Esophagus (tissue), 2 donors: ENCODE measurements around the gene MEPE. TPM values are rescaled to one million over a fixed set of nuclear protein-coding genes. Genes with fewer than 3 reads are reported as not detected.

Source experiments
- H3K27ac ChIP-seq, 2 donors: one replicate each; pipeline ENCODE4 v1.5.1; 2013; ENCODE audit warnings: low read depth in 2 of 2, mild to moderate bottlenecking in 2 of 2, inconsistent platforms in 1 of 2, low read length in 1 of 2, moderate library complexity in 1 of 2
- H3K27me3 ChIP-seq, 2 donors: one replicate each; pipeline ENCODE4 v1.6.1; 2013; ENCODE audit warnings: low read length in 2 of 2, control low read depth in 1 of 2, mild to moderate bottlenecking in 1 of 2; ENCODE audit not compliant: insufficient read depth in 2 of 2, control insufficient read depth in 1 of 2
- H3K36me3 ChIP-seq, 2 donors: one replicate each; pipeline ENCODE4 v1.6.1; 2013; ENCODE audit warnings: low read length in 1 of 2; ENCODE audit not compliant: control insufficient read depth in 2 of 2, insufficient read depth in 2 of 2
- H3K4me1 ChIP-seq, 2 donors: one replicate each; pipeline ENCODE4 v1.6.1; 2013; ENCODE audit warnings: low read length in 1 of 2; ENCODE audit not compliant: control insufficient read depth in 2 of 2, insufficient read depth in 2 of 2
- H3K4me3 ChIP-seq, 2 donors: one replicate each; pipeline ENCODE4 v1.5.1; 2013; ENCODE audit warnings: low read length in 2 of 2, mild to moderate bottlenecking in 2 of 2, low read depth in 1 of 2, moderate library complexity in 1 of 2
- H3K9me3 ChIP-seq, 2 donors: one replicate each; pipeline ENCODE4 v1.6.1; 2013; ENCODE audit warnings: mild to moderate bottlenecking in 2 of 2, low read depth in 1 of 2, low read length in 1 of 2, moderate library complexity in 1 of 2; ENCODE audit not compliant: control insufficient read depth in 2 of 2, insufficient read depth in 1 of 2
- WGBS, 2 donors: extraction: QIAGEN DNeasy Blood & Tissue Kit; methylation state at CpG; one replicate each; pipeline ENCODE4 v1.1.7; 2013; 5-methylcytosine and 5-hydroxymethylcytosine counted together
- polyA plus RNA-seq, 2 donors: library from polyadenylated mRNA; stranded (reverse); fragments of 200-250 nt; gene quantifications; one replicate each; pipeline ENCODE4 v1.2.3, GENCODE V29; 2013
- donor health status: healthy with polysubstance abuse.
- donor health status: Bipolar disorder and iron deficiency.

The MEPE gene
- polyA plus RNA-seq, 2 donors, result not detected

DNA sequence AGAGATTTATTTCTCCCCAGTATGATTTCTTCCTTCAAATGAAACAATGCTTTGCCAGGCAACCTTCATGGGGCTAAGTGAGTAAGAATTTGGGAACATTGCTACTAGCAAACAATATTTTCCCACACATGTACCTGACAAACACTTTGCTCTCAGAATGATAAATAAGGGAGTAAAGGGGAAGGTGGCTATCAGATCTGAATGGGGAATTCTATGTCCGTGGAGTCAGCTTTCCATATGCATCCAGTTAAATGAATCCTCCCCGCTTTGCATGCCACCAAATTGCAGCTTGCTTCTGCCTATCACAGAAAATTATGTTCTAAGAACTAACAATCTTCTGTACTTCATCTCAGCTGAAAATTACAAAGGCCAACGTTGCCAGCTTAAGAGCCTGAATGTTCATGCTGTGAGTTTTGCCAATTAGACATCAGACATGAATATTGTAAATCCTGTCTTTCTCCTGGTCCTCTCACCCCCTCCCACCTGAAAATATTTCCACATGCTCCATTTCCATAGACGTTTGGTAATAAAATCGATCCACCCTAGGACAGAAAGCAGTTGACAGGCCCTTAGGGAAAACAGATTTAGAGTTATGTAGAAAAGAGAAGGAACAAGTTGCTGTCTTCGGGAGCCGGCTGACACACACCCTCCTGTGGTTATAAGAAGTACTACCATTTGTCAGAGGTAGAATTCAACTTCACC lies 6.3 kb downstream of the MEPE start:
- Histone ChIP-seq H3K4me1 (no peaks in the 10 kb centered on the region), H3K27ac (no peak overlapping the region), H3K9me3 (no peaks in the 10 kb centered on the region), H3K4me3 (no peak overlapping the region), H3K27me3 (no peaks in the 10 kb centered on the region), H3K36me3 (no peaks in the 10 kb centered on the region)
- WGBS, 2 donors, result 30% methylated on average over 7 of the region's 7 CpGs

DNA sequence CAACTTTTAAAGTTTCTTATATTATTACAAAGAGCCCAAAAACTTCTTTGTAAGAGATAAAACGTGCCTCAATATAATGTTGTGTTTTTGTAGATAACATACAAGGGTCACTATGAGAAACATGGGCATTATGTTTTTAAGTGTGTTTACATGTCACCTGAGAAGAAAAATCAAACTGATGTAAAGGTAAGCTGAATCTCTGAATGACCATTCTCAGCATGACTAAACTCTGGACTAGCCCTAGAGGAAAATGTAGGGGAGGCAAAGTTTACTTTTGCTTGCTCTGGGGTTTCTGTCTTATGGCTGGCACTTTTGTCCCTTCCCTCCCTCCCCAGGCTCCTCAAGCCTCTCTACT lies 6.8 kb downstream of the MEPE start:
- H3K4me1 ChIP-seq, result no peaks in the 10 kb centered on the region
- 0% methylated on average over 1 of the region's 1 CpG for WGBS, 2 donors
- H3K27ac ChIP-seq, result no peak overlapping the region
- H3K4me3 ChIP-seq, result no peak overlapping the region
- no peaks in the 10 kb centered on the region for H3K9me3 ChIP-seq
- no peaks in the 10 kb centered on the region for H3K27me3 ChIP-seq
- no peaks in the 10 kb centered on the region for H3K36me3 ChIP-seq

DNA sequence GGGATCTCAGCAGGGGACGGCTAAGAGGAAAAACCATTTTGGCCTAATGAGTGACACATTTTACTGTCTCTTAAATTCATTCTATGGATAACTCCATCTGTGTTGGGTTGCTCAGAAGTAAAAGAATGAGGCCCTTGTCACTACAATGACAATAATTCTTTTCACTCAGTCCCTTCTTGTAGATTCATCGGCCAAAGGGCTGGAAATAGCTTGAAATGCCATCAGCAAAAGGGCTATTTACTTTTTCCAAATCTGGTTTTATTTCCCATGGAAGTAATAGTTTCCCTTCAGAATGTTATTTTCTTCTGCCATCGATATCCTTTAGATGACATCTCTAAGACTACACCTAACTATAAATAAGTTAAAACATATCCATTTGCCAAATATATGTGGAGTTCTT lies 7.4 kb downstream of the MEPE start:
- Histone ChIP-seq H3K36me3 (no peaks in the 10 kb centered on the region), H3K4me1 (no peaks in the 10 kb centered on the region), H3K27ac (no peak overlapping the region), H3K27me3 (no peaks in the 10 kb centered on the region), H3K9me3 (no peaks in the 10 kb centered on the region), H3K4me3 (no peak overlapping the region)
- WGBS, 2 donors, result 88 to 93% methylated on average over 3 of the region's 3 CpGs

DNA sequence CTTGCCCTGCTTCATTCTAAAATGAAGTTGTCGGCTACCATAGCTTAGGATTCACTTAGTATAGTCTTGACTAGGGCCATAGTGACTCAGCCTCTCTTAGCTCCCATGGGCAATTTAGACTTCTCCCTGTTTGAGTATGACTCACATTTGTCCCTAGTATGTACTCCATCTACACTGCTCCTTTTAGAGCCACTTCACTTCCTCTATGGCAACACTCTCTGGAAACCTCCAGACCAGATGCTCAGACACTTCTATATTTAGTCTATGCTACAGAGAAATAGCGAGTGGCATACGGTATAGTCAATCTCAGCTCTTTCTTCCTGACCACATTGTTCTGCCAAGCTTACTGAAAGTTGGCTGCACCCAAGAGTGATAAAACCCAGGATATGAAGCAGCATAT lies 11.2 kb downstream of the MEPE start:
- Histone ChIP-seq H3K4me3 (no peak overlapping the region), H3K36me3 (no peaks in the 10 kb centered on the region), H3K4me1 (no peaks in the 10 kb centered on the region), H3K9me3 (no peaks in the 10 kb centered on the region), H3K27ac (no peak overlapping the region), H3K27me3 (no peaks in the 10 kb centered on the region)
- WGBS, 2 donors, result 64 to 65% methylated on average over 3 of the region's 3 CpGs

DNA sequence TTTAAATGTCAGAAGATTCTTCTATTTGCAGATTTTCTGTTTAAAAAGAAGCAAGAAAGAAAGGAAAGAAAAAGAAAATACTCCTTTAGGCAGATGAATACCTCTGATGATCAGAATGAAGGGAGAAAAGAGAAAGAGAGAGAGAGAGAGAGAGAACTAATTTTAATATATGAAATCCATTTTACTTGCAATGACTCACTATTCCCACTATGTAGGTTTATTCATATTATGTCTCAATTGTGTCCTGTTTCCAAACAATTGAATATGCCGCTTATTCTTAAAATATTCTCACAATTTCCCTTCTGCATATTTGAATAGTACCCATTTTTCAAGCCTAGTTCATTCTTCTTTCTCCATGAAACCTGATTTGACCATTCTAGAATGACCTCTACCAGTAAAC lies 11.7 kb downstream of the MEPE start:
- Histone ChIP-seq H3K4me3 (no peak overlapping the region), H3K27me3 (no peaks in the 10 kb centered on the region), H3K27ac (no peak overlapping the region), H3K4me1 (no peaks in the 10 kb centered on the region), H3K36me3 (no peaks in the 10 kb centered on the region), H3K9me3 (no peaks in the 10 kb centered on the region)
- 79 to 88% methylated on average over 1 of the region's 1 CpG for WGBS, 2 donors

DNA sequence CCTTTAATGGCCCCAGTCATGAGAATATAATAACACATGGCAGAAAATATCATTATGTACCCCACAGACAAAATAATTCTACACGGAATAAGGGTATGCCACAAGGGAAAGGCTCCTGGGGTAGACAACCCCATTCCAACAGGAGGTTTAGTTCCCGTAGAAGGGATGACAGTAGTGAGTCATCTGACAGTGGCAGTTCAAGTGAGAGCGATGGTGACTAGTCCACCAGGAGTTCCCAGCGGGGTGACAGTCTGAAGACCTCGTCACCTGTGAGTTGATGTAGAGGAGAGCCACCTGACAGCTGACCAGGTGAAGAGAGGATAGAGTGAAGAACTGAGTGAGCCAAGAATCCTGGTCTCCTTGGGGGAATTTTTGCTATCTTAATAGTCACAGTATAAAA lies 13.5 kb downstream of the MEPE start:
- H3K27me3 ChIP-seq, result no peaks in the 10 kb centered on the region
- no peaks in the 10 kb centered on the region for H3K4me1 ChIP-seq
- WGBS, 2 donors, result 89 to 90% methylated on average over 5 of the region's 5 CpGs
- no peak overlapping the region for H3K4me3 ChIP-seq
- H3K27ac ChIP-seq, result no peak overlapping the region
- no peaks in the 10 kb centered on the region for H3K36me3 ChIP-seq
- no peaks in the 10 kb centered on the region for H3K9me3 ChIP-seq

DNA sequence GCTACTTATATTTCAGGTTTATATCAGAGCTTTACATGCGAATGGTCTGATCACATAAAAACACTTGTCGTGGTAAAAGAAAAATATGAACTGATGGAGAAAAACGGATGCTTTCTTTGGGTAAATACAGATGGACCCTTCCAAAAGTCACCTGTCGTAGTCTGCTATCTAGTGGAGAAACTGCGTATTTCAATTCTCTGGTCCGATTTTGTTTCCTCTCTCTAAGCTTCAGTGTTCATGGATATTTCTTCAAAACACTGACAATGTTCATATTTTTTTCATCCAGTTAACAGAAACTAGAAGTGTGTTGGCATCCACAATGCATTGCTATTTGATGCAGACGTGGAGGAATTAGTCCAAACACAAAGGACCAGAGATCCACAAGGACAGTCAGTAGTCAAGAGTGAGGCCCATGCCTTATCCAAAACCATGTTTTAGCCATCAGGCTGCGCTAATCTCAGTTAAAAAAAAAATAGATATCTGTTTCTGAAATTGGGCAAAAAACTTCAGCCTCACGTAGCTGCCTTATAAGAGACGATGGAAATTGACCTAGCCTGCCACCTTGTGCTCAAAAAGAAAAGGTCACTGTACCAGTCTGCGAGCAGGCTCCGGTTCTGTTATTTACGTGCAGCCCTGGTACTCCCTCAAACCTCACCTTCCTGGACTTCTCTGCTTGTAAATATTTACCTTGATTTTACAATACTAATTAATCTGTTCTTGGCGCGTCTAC lies 16.0 kb downstream of the MEPE start:
- H3K4me1 ChIP-seq, result no peaks in the 10 kb centered on the region
- no peak overlapping the region for H3K27ac ChIP-seq
- H3K27me3 ChIP-seq, result no peaks in the 10 kb centered on the region
- no peaks in the 10 kb centered on the region for H3K36me3 ChIP-seq
- H3K9me3 ChIP-seq, result no peaks in the 10 kb centered on the region
- no peak overlapping the region for H3K4me3 ChIP-seq
- WGBS, 2 donors, result 12 to 14% methylated on average over 15 of the region's 15 CpGs

DNA sequence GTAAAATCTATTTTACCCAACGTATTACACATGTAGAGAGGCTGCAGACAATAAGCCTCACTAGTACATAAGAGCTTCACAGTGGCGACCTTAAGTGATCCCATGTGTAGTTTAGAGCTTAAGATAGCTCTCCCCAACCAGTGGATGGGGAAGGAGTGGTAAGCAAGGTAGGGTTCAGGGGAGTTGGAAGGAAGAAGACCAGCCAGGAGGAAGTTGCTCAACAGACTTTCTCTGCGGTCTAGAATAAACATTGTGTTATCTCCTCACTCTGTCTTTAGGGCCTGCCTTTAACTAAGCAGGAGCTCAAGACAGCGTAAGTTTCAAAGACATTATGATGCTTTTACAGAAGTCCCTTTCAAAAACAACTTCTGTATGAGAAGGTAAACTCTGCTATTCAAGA lies 16.8 kb downstream of the MEPE start:
- Histone ChIP-seq H3K27ac (no peak overlapping the region), H3K4me1 (no peaks in the 10 kb centered on the region), H3K4me3 (no peak overlapping the region), H3K36me3 (no peaks in the 10 kb centered on the region), H3K9me3 (no peaks in the 10 kb centered on the region), H3K27me3 (no peaks in the 10 kb centered on the region)
- 45 to 56% methylated on average over 4 of the region's 4 CpGs for WGBS, 2 donors

DNA sequence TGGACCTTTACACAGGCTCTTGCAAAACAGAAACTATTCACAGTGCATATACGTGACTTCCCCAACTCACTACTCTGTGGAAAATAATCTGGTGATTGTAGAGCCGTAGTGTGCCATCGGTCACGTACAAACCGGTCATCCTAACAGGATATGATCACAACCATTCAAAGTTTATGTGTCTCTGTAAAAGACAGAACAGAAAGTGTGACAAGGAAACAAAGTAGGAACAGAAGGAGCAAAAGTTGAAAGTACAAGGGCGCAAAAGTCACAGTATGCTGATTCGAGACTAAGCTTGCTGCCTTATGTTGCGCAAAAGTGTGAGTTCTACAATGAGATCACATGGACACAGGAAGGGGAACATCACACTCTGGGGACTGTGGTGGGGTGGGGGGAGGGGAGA lies 18.6 kb downstream of the MEPE start:
- Histone ChIP-seq H3K27me3 (no peaks in the 10 kb centered on the region), H3K9me3 (no peaks in the 10 kb centered on the region), H3K36me3 (no peaks in the 10 kb centered on the region), H3K4me1 (no peaks in the 10 kb centered on the region), H3K27ac (no peak overlapping the region), H3K4me3 (no peak overlapping the region)
- 86 to 90% methylated on average over 8 of the region's 8 CpGs for WGBS, 2 donors

DNA sequence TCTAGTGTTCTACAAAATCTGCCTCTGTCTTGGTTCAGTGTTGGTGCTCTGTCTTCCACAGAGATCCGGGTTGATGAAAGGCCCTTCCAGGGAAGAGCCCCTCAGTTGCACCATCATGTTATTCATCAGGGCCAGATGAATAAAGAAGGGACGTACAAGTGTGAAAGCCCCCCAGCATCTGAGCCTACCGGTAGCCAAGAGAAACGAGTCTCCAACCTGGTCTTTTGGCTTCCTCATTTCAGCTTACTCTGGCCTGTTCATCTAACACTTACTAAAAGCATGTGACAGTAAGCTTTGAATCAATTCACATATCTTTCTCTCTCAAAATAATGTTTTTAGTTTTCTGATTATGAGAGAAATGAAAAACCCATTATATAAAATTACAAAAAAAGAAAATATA lies 19.2 kb downstream of the MEPE start:
- no peaks in the 10 kb centered on the region for H3K27me3 ChIP-seq
- no peaks in the 10 kb centered on the region for H3K4me1 ChIP-seq

More for the DNA sequence above, 19.2 kb downstream of the MEPE start:
- Histone ChIP-seq H3K36me3 (no peaks in the 10 kb centered on the region), H3K27ac (no peak overlapping the region), H3K9me3 (no peaks in the 10 kb centered on the region), H3K4me3 (no peak overlapping the region)
- 82 to 88% methylated on average over 4 of the region's 4 CpGs for WGBS, 2 donors
